K562 (cell line): ENCODE measurements around the gene ZNF467. TPM values are rescaled to one million over a fixed set of nuclear protein-coding genes. Genes with fewer than 3 reads are reported as not detected.

ENCODE experiments used
- CAMTA2 ChIP-seq: fragments of 250-450 bp; sonication (Bioruptor Pico); conservative IDR thresholded peaks from 2 replicates; pipeline ENCODE4 v1.5.1; 2022
- CBX1 ChIP-seq: sonication (generic); IDR thresholded peaks from 2 replicates; pipeline ENCODE4 v1.6.1; 2016; ENCODE audit warnings: antibody characterized with exemption, low read depth, mild to moderate bottlenecking
- E2F6 ChIP-seq, 2 experiments: IDR thresholded peaks; 2 replicates each; pipeline ENCODE4 v1.6.1; 2011; ENCODE audit warnings: borderline replicate concordance in 1 of 2, control low read depth in 1 of 2, low read depth in 1 of 2, low read length in 1 of 2, mild to moderate bottlenecking in 1 of 2, mixed read lengths in 1 of 2, moderate library complexity in 1 of 2; ENCODE audit not compliant: insufficient read depth in 1 of 2, insufficient read length in 1 of 2, poor library complexity in 1 of 2, severe bottlenecking in 1 of 2; ENCODE audit errors: extremely low read depth in 1 of 2
- FOXA3 ChIP-seq, 2 experiments: fragments of 450-650 bp in 1 of 2; sonication (generic) in 1 of 2; formaldehyde crosslinking; IDR thresholded peaks in 1 of 2; conservative IDR thresholded peaks in 1 of 2; 2 replicates each; pipeline versions ENCODE4 v1.4.0 to v1.8.0; 2020 to 2022; ENCODE audit warnings: mild to moderate bottlenecking in 2 of 2, missing genetic modification reagents in 1 of 2
- KDM5B ChIP-seq: fragments of 200-600 bp; sonication (generic); IDR thresholded peaks from 2 replicates; pipeline ENCODE4 v1.6.1; 2012; ENCODE audit warnings: low read depth, mild to moderate bottlenecking, moderate library complexity, low read length, control low read depth, inconsistent platforms; ENCODE audit not compliant: insufficient replicate concordance
- L3MBTL2 ChIP-seq: fragments of 450-650 bp; IDR thresholded peaks from 2 replicates; pipeline ENCODE4 v1.6.1; 2016; ENCODE audit warnings: mild to moderate bottlenecking, moderate library complexity
- MTA3 ChIP-seq: fragments of 450-650 bp; formaldehyde crosslinking; IDR thresholded peaks from 2 replicates; pipeline ENCODE4 v1.6.1; 2017; ENCODE audit warnings: mild to moderate bottlenecking, borderline replicate concordance
- NR2C1 ChIP-seq, 2 experiments: fragments of 450-650 bp; IDR thresholded peaks; 2 replicates each; pipeline ENCODE4 v1.6.1; 2017; ENCODE audit warnings: mild to moderate bottlenecking in 2 of 2, antibody characterized with exemption in 1 of 2, inconsistent platforms in 1 of 2, missing compliant biosample characterization in 1 of 2, missing genetic modification characterization in 1 of 2
- OTX1 ChIP-seq: fragments of 450-650 bp; formaldehyde crosslinking; IDR thresholded peaks from 2 replicates; pipeline ENCODE4 v1.4.0; 2022; ENCODE audit warnings: mild to moderate bottlenecking
- SIRT6 ChIP-seq: IDR thresholded peaks from one replicate; pipeline ENCODE4 v1.6.1; 2012; ENCODE audit warnings: low read depth, mild to moderate bottlenecking, control low read depth, inconsistent platforms, low read length, moderate library complexity
- TAF1 ChIP-seq: IDR thresholded peaks from 2 replicates; pipeline ENCODE4 v1.6.1; 2011; ENCODE audit warnings: mild to moderate bottlenecking, low read length, moderate library complexity; ENCODE audit not compliant: insufficient read depth, control insufficient read depth, severe bottlenecking; ENCODE audit errors: extremely low read depth
- TAF7 ChIP-seq: fragments of 450-650 bp; IDR thresholded peaks from 2 replicates; pipeline ENCODE4 v1.6.1; 2016; ENCODE audit warnings: missing genetic modification characterization, missing compliant biosample characterization
- TEAD2 ChIP-seq: fragments of 450-650 bp; IDR thresholded peaks from 2 replicates; pipeline ENCODE4 v1.6.1; 2016; ENCODE audit warnings: missing genetic modification characterization, control low read depth, missing compliant biosample characterization
- ZNF174 ChIP-seq: fragments of 250-450 bp; sonication (Bioruptor Pico); IDR thresholded peaks from 2 replicates; pipeline ENCODE4 v1.4.0; 2020; ENCODE audit warnings: mild to moderate bottlenecking
- ZNF592 ChIP-seq: fragments of 450-650 bp; IDR thresholded peaks from 2 replicates; pipeline ENCODE4 v1.6.1; 2017; ENCODE audit warnings: antibody characterized with exemption, mild to moderate bottlenecking
- polyA plus RNA-seq, 8 experiments: library from polyadenylated mRNA; depleted of rRNA in 4 of 8; stranded (reverse) in 5 of 8; unstranded in 3 of 8; fragments of >200 nt; fragmentation: Nextera tagmentation in 2 of 8; fragmentation: Illumina TruSeq in 1 of 8; extraction: Ambion mirVana in 2 of 8; extraction: Trizol in 1 of 8; gene quantifications; 2 replicates each; pipeline versions ENCODE4 v1.2.1 to v1.2.3, GENCODE V29; 2011 to 2014; ENCODE audit warnings: inconsistent platforms in 1 of 8, missing spikeins in 1 of 8
- total RNA-seq, 7 experiments: library from RNA; depleted of rRNA in 6 of 7; stranded (reverse); fragments of >200 nt in 6 of 7; fragmentation: Illumina TruSeq in 2 of 7; extraction: Trizol in 2 of 7; gene quantifications; 2 replicates each; pipeline versions ENCODE4 v1.2.1 to v1.2.3, GENCODE V29; 2011 to 2021; ENCODE audit warnings: low replicate concordance in 1 of 7
- TF ChIP-seq, protein P1 (sequence below): sonication (generic); formaldehyde crosslinking; IDR thresholded peaks from 2 replicates; pipeline ENCODE4 v1.8.0; 2022; ENCODE audit warnings: mild to moderate bottlenecking, missing genetic modification reagents
- TF ChIP-seq, protein P2 (sequence below): sonication (generic); formaldehyde crosslinking; IDR thresholded peaks from 2 replicates; pipeline ENCODE4 v1.8.0; 2022; ENCODE audit warnings: missing genetic modification reagents, mild to moderate bottlenecking, moderate library complexity, borderline replicate concordance

Gene ZNF467
- total and polyA plus RNA-seq, 9 of the 15 experiments (the other 6 are each of a cell fraction or from before 2014, with no cell fraction given), result 0.32 to 14.2 (median 1.7) TPM

DNA sequence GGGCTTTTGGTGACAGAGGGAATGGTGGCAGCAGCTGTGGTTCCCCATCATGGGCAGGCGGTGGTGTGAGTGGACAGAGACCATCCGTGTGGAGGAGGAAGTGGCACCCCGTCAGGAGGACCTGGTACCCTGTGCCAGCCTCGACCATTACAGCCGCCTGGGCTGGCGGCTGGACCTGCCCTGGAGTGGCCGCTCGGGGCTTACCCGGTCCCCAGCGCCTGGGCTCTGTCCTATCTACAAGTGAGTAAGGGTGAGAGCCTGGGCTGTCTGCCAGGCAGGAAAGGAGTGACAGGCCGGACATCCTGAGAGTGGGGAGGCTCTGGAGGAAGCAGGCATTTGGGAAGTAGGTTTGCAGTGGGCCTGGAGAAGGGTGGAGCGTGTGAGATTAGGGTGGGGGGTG is 2.9 kb upstream of the ZNF467 start (continued):
- TF ChIP-seq L3MBTL2 (no peak), TEAD2 (tag) (no peak), E2F6 (IDR thresholded peaks at IDR 0.05; ENCODE audit: borderline replicate concordance in 1 of 2, extremely low read depth in 1 of 2, insufficient read depth in 1 of 2, insufficient read length in 1 of 2, low read depth in 1 of 2, low read length in 1 of 2, poor library complexity in 1 of 2, severe bottlenecking in 1 of 2) (no peak), SIRT6 (no peak), TAF1 (no peak), CBX1 (no peak), ZNF592 (no peak), OTX1 (CRISPR knock-in tag) (no peak), KDM5B (peak; percentile 16), FOXA3 (CRISPR knock-in tag; conservative IDR thresholded peaks at IDR 0.05 in 1 of 2, IDR thresholded peaks at IDR 0.05 in 1 of 2) (no peak), ZNF174 (CRISPR knock-in tag) (no peak), TAF7 (no peak), MTA3 (peak; percentile 53; the same call in 1 of the 2 replicates), CAMTA2 (CRISPR knock-in tag) (no peak), NR2C1 (IDR thresholded peaks at IDR 0.05) (no peak), NR2C1 (tag; IDR thresholded peaks at IDR 0.05) (no peak)
- TF ChIP-seq, protein P1, sequence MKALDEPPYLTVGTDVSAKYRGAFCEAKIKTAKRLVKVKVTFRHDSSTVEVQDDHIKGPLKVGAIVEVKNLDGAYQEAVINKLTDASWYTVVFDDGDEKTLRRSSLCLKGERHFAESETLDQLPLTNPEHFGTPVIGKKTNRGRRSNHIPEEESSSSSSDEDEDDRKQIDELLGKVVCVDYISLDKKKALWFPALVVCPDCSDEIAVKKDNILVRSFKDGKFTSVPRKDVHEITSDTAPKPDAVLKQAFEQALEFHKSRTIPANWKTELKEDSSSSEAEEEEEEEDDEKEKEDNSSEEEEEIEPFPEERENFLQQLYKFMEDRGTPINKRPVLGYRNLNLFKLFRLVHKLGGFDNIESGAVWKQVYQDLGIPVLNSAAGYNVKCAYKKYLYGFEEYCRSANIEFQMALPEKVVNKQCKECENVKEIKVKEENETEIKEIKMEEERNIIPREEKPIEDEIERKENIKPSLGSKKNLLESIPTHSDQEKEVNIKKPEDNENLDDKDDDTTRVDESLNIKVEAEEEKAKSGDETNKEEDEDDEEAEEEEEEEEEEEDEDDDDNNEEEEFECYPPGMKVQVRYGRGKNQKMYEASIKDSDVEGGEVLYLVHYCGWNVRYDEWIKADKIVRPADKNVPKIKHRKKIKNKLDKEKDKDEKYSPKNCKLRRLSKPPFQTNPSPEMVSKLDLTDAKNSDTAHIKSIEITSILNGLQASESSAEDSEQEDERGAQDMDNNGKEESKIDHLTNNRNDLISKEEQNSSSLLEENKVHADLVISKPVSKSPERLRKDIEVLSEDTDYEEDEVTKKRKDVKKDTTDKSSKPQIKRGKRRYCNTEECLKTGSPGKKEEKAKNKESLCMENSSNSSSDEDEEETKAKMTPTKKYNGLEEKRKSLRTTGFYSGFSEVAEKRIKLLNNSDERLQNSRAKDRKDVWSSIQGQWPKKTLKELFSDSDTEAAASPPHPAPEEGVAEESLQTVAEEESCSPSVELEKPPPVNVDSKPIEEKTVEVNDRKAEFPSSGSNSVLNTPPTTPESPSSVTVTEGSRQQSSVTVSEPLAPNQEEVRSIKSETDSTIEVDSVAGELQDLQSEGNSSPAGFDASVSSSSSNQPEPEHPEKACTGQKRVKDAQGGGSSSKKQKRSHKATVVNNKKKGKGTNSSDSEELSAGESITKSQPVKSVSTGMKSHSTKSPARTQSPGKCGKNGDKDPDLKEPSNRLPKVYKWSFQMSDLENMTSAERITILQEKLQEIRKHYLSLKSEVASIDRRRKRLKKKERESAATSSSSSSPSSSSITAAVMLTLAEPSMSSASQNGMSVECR, result no peak
- TF ChIP-seq, protein P2, sequence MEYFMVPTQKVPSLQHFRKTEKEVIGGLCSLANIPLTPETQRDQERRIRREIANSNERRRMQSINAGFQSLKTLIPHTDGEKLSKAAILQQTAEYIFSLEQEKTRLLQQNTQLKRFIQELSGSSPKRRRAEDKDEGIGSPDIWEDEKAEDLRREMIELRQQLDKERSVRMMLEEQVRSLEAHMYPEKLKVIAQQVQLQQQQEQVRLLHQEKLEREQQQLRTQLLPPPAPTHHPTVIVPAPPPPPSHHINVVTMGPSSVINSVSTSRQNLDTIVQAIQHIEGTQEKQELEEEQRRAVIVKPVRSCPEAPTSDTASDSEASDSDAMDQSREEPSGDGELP (CRISPR knock-in tag), result no peak; the same call in 1 of the 2 replicates
